ENCODE results near the gene ZNF442.
"Not testable (repeated sequence)": the region's sequence is repeated elsewhere in the genome, so short reads cannot be mapped to it uniquely, and the experiment has no call there.

ZNF442 gene

GRCh38 chr19:12365236-12366162 is at the start of gene ZNF442:
Gene ZNF442 (minus strand): TSS chr19:12365683. CDS start chr19:12363631, 2,052 bp downstream.
- peak; percentile 40 to 63 (median 53) for DNase-seq (ENCODE audit: low read depth in 3 of 3, low spot score in 1 of 3)

GRCh38 chr19:12411893-12412292 is 46.4 kb upstream of the ZNF442 start:
- no peak for DNase-seq (ENCODE audit: low read depth in 3 of 3, low spot score in 1 of 3)

- peak; percentile 43 to 65 (median 47) for DNase-seq (ENCODE audit: low read depth in 3 of 3, low spot score in 1 of 3)
Measured at GRCh38 chr19:12400633-12401502, 35.4 kb upstream of the ZNF442 start, which contains the start of gene ZNF799. Gene ZNF799 (minus strand): TSS chr19:12401271. CDS start chr19:12401070, 201 bp downstream.

- DNase-seq (ENCODE audit: low read depth in 3 of 3, low spot score in 1 of 3), result peak in 1 of 3 donors; percentile 5
Measured at GRCh38 chr19:12399901-12400632, 34.6 kb upstream of the ZNF442 start.

DNA sequence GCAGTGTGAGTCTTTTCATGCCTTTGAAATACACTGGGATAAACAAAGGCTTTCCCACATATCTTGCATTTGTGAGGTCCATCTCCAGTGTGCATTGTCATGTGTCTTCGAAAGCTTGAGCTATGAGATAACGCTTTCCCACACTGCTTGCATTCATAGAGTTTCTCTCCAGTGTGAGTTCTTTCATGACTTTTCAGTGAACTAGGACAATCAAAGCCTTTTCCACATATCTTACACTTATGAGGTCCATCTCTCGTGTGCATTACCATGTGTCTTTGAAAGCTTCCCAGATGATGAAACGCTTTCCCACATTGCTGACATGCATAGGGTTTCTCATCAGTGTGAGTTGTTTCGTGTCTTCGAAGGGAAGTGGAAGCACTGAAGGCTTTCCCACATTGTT is 25.7 kb upstream of the ZNF442 start:
- not testable (repeated sequence) for DNase-seq (ENCODE audit: low read depth in 3 of 3, low spot score in 1 of 3)

DNA sequence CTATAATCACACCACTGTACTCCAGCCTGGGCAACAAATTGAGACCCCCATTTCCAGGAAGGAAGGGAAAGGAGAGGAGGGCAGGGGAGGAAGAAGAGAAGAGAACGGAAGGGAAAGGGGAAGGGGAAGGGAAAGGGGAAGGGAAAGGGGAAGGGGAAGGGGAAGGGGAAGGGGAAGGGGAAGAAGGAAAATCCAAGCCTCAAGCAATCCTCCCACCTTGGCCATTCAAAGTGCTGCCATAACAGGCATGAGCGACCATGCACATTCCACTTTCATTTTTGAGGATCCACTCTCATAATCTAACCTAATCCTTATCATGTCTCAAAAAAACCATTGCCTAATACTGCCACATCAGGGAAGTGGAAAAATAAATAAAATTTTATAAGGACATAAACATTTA is 20.9 kb upstream of the ZNF442 start:
- DNase-seq (ENCODE audit: low read depth in 3 of 3, low spot score in 1 of 3), result not testable (repeated sequence)

- no peak for DNase-seq (ENCODE audit: low read depth in 3 of 3, low spot score in 1 of 3)
Measured at GRCh38 chr19:12380444-12380737, 14.9 kb upstream of the ZNF442 start.

- DNase-seq (ENCODE audit: low read depth in 3 of 3, low spot score in 1 of 3), result no peak
Measured at GRCh38 chr19:12379732-12380443, 14.4 kb upstream of the ZNF442 start.

GRCh38 chr19:12374026-12374425 is 8.5 kb upstream of the ZNF442 start:
- DNase-seq (ENCODE audit: low read depth in 3 of 3, low spot score in 1 of 3), result no peak

- DNase-seq (ENCODE audit: low read depth in 3 of 3, low spot score in 1 of 3), result no peak
Measured at GRCh38 chr19:12364391-12365235, 870 bp downstream of the ZNF442 start.

DNA sequence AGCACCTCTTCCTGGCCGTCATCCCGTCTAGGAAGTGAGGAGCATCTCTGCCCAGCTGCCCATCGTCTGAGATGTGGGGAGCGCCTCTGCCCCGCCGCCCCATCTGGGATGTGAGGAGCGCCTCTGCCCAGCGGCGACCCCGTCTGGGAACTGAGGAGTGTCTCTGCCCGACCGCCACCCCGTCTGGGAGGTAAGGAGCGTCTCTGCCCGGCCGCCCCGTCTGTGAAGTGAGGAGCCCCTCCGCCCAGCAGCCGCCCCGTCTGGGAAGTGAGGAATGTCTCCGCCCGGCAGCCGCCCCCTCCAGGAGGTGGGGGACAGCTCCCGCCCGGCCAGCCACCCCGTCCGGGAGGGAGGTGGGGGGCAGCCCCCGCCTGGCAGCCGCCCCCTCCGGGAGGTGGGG is 3.2 kb downstream of the ZNF442 start:
- not testable (repeated sequence) for DNase-seq (ENCODE audit: low read depth in 3 of 3, low spot score in 1 of 3)

GRCh38 chr19:12353375-12353774 is 12.1 kb downstream of the ZNF442 start:
- no peak for DNase-seq (ENCODE audit: low read depth in 3 of 3, low spot score in 1 of 3)

GRCh38 chr19:12350890-12351197 is 14.6 kb downstream of the ZNF442 start:
- DNase-seq (ENCODE audit: low read depth in 3 of 3, low spot score in 1 of 3), result no peak

GRCh38 chr19:12350185-12350889 is 15.1 kb downstream of the ZNF442 start:
- no peak for DNase-seq (ENCODE audit: low read depth in 3 of 3, low spot score in 1 of 3)

- DNase-seq (ENCODE audit: low read depth in 3 of 3, low spot score in 1 of 3), result no peak
Measured at GRCh38 chr19:12346896-12347295, 18.6 kb downstream of the ZNF442 start.

- no peak for DNase-seq (ENCODE audit: low read depth in 3 of 3, low spot score in 1 of 3)
Measured at GRCh38 chr19:12345197-12345596, 20.3 kb downstream of the ZNF442 start.

GRCh38 chr19:12333162-12334159 is 32.0 kb downstream of the ZNF442 start, which contains the start of gene ZNF563:
Gene ZNF563 (minus strand): TSS chr19:12333633. CDS start chr19:12333482, 151 bp downstream.
- DNase-seq (ENCODE audit: low read depth in 3 of 3, low spot score in 1 of 3), result peak; percentile 95 to 98 (median 97)

Measured in stimulated activated CD4-positive, alpha-beta T cell treated with anti-CD3 and anti-CD28 coated beads, TNF-alpha, amount 100 ng/mL, for 1 hour (primary cell).